EL (cell line): ENCODE results near the gene C1orf21.
"Not testable (repeated sequence)": the region's sequence is repeated elsewhere in the genome, so short reads cannot be mapped to it uniquely, and the experiment has no call there.

ENCODE experiments used
- DNase-seq: peaks from one replicate; pipeline ENCODE4 v3.0.0-alpha.2; 2016

Gene C1orf21

GRCh38 chr1:184612229-184612628 lies 225.4 kb downstream of the C1orf21 start:
- DNase-seq, result not testable (repeated sequence)

- no peak for DNase-seq
Measured at GRCh38 chr1:184614667-184615066, 227.8 kb downstream of the C1orf21 start.

DNA sequence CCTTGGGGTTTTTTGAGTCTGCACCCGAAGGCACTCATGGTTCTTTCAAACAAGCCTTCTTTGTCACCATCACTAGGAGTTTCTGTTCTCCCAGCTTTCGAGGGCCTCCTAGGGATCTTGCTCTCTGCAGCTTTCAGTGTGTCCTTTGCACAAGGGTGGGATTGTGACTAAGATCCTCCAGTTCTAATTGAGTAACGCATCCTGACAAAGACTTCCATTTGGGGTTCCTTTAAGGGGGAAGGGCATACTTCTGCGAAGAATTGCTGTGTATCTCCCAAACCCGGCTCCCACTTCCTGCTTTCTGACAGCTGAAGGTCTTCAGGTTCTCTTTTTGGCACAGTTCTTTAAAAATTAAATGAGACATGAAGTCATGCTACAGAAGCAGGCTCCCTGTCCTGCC lies 228.5 kb downstream of the C1orf21 start:
- no peak for DNase-seq

DNA sequence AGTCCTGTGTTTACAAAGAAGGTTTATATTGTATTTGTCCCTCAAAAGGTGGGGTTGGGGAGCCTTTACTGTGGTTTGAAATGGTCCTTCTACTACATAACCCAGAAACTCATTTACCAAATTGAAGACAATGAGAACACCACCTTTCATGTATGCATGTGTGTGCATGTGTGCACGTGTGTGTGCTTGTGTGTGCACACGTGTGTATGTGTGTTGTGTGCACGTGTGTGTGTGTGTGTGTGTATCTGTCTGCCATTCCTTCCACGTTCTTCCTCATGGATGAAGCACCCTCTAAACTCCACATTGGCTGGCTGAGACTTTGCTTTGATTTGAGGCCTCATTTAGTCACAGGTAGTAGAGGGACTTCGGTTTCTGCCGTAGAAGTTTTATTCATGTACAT lies 229.7 kb downstream of the C1orf21 start:
- no peak for DNase-seq

- no peak for DNase-seq
Measured at GRCh38 chr1:184617433-184618029, 230.7 kb downstream of the C1orf21 start.

DNA sequence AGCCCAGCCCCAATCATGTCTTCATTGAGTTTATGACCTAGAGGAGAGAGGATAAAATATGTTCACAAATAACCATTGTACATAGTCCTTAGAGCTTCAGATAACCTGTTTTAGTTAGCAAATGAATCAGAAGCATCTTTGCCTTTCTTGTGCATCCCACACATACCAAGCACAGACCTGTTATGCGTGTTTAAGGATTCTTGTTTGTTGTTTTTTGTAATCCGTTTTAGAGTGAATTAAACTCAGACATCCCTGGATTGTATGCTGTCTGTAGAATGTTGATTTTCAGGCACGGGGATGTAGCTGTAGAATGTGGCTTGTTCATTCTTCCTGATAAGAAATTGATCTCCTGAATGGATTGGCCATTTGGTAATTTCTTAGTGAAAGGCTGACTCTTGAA lies 232.0 kb downstream of the C1orf21 start:
- no peak for DNase-seq

DNA sequence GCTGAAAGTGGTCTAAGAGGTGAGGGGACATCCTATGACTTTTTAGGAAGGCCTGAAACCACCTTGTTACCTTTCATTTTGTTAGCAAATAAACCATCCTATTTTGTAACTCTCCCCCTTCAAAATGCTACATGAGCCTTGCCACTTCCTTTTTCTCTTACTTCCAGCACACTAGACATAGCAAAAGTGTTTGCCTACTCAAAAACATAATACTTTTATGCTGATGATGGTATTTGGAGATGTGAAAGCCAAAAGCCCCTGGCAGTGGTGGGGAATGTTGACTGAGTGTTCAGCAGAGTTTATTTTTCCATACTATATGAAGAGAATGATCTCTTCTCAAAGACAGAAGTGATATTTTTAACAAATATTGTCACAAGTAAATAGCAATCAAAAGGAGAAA lies 233.6 kb downstream of the C1orf21 start:
- no peak for DNase-seq

- DNase-seq, result no peak
Measured at GRCh38 chr1:184621260-184621659, 234.4 kb downstream of the C1orf21 start.

DNA sequence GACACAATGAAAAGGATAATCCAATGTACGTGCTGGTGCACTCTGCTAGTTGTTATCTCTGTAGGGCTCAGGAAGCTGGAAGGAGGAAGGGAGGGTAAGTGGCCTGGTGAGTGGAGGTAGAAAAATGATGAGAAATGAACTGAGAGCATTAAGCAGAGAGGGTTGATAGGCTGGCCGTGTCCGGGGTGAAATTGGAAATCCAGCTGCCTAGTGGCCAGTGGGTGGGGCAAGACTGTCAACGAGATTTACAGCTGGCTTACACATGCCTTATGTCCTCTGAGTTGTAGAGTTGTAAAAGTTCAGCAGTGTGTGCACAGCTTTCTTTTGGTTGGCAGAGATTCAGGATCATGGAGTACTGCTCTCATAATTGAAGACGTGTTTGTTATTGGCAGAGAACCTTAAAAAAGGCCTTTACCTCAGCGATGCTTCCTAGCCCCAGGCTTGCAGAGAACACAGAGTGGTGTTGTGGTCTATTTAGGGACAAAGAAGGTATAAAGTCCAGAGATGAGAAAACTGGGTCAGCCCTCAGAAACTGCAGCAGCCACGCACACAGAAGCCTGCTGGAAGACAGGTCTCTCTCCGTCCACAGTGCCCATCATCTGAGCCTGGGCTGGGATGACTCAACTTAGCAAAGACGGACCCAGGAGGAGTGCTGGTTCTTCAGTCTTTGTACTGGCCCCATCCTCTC lies 235.5 kb downstream of the C1orf21 start:
- peak; percentile 69 for DNase-seq

- DNase-seq, result no peak
Measured at GRCh38 chr1:184623404-184623803, 236.6 kb downstream of the C1orf21 start.

DNA sequence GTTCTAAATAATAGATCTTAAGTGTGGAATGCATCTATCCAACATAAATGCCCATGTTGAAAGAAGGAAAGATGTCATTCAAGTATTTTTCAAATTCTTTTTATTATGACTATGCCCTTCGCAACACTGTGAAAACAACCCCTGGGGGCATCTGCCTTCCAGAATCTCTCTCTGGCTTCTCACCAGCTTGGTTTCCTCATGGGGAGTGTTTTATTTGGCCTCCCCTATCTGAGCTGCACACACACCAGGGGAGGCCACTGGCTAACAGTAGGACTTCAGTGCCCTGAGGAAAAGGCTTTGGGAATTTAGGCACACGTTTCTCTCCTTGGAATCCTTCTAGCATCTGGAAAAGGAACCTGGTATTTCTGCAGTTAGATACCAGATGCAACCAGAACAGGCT lies 237.2 kb downstream of the C1orf21 start:
- peak; percentile 81 for DNase-seq

- DNase-seq, result peak; percentile 20
Measured at GRCh38 chr1:184624626-184625025, 237.8 kb downstream of the C1orf21 start.

- DNase-seq, result no peak
Measured at GRCh38 chr1:184625271-184625670, 238.4 kb downstream of the C1orf21 start.

- no peak for DNase-seq
Measured at GRCh38 chr1:184626076-184627006, 239.5 kb downstream of the C1orf21 start.

DNA sequence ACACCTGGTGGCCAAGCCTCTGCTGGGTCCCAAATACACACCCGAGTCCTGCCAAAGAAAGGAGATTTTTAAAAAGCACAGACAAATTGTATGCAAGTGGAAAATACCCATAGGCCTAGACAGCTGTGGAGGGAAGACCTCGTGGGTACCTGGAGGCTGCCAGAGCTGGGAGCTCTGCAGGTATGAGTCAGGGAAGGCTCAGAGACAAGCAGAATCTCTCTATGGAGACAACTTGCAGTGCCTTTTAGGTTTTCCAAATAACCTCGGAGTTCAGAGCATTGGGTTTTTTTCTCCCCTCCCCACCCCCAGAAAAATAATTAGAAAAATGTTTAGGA lies 240.1 kb downstream of the C1orf21 start:
- DNase-seq, result no peak

DNA sequence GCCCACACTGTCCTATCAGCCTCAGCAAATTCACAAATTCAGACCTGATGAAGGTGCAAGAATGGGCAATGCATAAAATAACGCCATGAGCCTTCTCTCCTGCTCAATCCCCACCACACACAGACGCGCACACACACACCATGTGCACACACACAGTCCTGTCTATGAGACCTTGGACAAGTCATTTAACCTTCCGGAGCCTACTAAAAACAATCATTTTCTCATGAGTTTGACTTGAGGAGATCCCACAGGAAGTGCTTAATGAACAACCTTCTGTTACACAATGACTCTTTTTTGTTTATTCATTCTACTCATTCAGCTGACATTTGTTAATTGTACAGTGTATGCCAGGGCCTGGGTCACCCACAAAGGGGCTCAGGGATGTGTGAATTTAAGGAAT lies 242.4 kb downstream of the C1orf21 start:
- no peak for DNase-seq

GRCh38 chr1:184630679-184631060 lies 243.8 kb downstream of the C1orf21 start:
- DNase-seq, result no peak

- no peak for DNase-seq
Measured at GRCh38 chr1:184632415-184633175, 245.8 kb downstream of the C1orf21 start.

GRCh38 chr1:184633785-184634184 lies 247.0 kb downstream of the C1orf21 start:
- DNase-seq, result no peak

- no peak for DNase-seq
Measured at GRCh38 chr1:184634296-184634695, 247.5 kb downstream of the C1orf21 start.

GRCh38 chr1:184635347-184635979 lies 248.6 kb downstream of the C1orf21 start:
- DNase-seq, result no peak

DNA sequence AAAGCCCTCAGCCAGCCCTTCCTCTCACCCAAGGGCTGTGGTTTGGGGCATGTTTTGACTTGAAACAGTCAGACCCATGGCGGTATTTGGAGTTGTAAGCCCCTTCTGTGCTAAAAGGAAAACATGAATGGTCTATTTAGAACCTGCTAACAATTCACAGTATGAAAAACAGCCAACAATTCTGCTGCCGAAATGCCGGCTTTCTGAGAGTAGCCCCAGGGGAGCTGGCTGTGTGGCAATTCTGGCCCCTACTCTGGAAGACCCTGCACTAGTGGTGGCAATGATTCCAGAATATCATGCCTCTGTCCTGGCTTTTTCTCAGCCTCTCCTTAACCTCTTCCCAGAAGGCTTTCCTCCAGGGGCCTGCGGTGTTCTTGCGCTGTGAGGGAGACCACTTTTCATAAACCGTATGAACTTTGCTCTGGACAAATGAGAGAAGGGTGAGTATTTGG lies 249.2 kb downstream of the C1orf21 start:
- DNase-seq, result no peak
